Activated naive CD4-positive, alpha-beta T cell treated with anti-CD3 and anti-CD28 coated beads, Interleukin-2, amount 50 U/mL, for 72 hours (primary cell): Measurements from ENCODE around the gene HSPB6. TPM values are rescaled to one million over a fixed set of nuclear protein-coding genes. Genes with fewer than 3 reads are reported as not detected.
A peak's percentile ranks its signal among the peaks of the same experiment; 100 is the strongest.

Experiments
- ATAC-seq, 2 donors: fragments of 150-1000 bp; cut with Tn5 transposase; 2 replicates each; pipeline ENCODE4 v1.10.0; 2021; ENCODE audit warnings: mild to moderate bottlenecking in 2 of 2, moderate library complexity in 2 of 2
- DNase-seq, 2 donors: peaks; one replicate each; pipeline ENCODE4 v3.0.0; 2021 to 2022; ENCODE audit warnings: low spot score in 2 of 2
- H3K27ac Mint-ChIP-seq, 2 donors: one replicate each; pipeline ENCODE4 v1.8.0; 2022; ENCODE audit warnings: mild to moderate bottlenecking in 2 of 2, mixed read lengths in 2 of 2
- H3K36me3 Mint-ChIP-seq, 2 donors: one replicate each; pipeline ENCODE4 v1.8.0; 2022; ENCODE audit warnings: mixed read lengths in 2 of 2
- H3K9me3 Mint-ChIP-seq, 2 donors: one replicate each; pipeline ENCODE4 v1.8.0; 2022; ENCODE audit warnings: mixed read lengths in 2 of 2
- total RNA-seq, 2 donors: library from RNA; stranded (reverse); gene quantifications; one replicate each; pipeline ENCODE4 v1.2.3, GENCODE V29; 2022

The HSPB6 gene
- total RNA-seq, 2 donors from 2014 or later, result 0.32 to 0.99 TPM

GRCh38 chr19:35755550-35756376 is 1.1 kb downstream of the HSPB6 start:
- DNase-seq, result peak in 1 of 2 donors; percentile 60
- ATAC-seq, result peak in 1 of 2 donors; percentile 8
- H3K9me3 Mint-ChIP-seq, result no peaks in the 10 kb centered on the region
- H3K36me3 Mint-ChIP-seq, result peaks cover 5 to 8% of the 10 kb centered on the region in 2 donors
- peak overlapping the region in 1 of 2 donors; percentile 79 for H3K27ac Mint-ChIP-seq

GRCh38 chr19:35755131-35755549 is 1.7 kb downstream of the HSPB6 start:
- H3K27ac Mint-ChIP-seq, result no peak overlapping the region

GRCh38 chr19:35754370-35755130 is 2.3 kb downstream of the HSPB6 start:
- Mint-ChIP-seq H3K27ac (no peak overlapping the region), H3K36me3 (peaks cover 5 to 8% of the 10 kb centered on the region in 2 donors), H3K9me3 (no peaks in the 10 kb centered on the region)
- ATAC-seq (no peak), DNase-seq (no peak)

More at GRCh38 chr19:35755131-35755549, 1.7 kb downstream of the HSPB6 start:
- peaks cover 5 to 8% of the 10 kb centered on the region in 2 donors for H3K36me3 Mint-ChIP-seq
- no peak for DNase-seq
- H3K9me3 Mint-ChIP-seq, result no peaks in the 10 kb centered on the region
- ATAC-seq, result no peak

GRCh38 chr19:35753634-35754369 is 3.0 kb downstream of the HSPB6 start:
- ATAC-seq, result no peak
- no peak overlapping the region for H3K27ac Mint-ChIP-seq
- H3K36me3 Mint-ChIP-seq, result peaks cover 5 to 8% of the 10 kb centered on the region in 2 donors

GRCh38 chr19:35752746-35753350 is 4.0 kb downstream of the HSPB6 start:
- Mint-ChIP-seq H3K9me3 (no peaks in the 10 kb centered on the region), H3K27ac (peak overlapping the region in 1 of 2 donors; percentile 57), H3K36me3 (peaks cover 9 to 13% of the 10 kb centered on the region in 2 donors)
- ATAC-seq (no peak), DNase-seq (no peak)

More at GRCh38 chr19:35753634-35754369, 3.0 kb downstream of the HSPB6 start:
- no peaks in the 10 kb centered on the region for H3K9me3 Mint-ChIP-seq
- DNase-seq, result no peak

- peaks cover 10 to 13% of the 10 kb centered on the region in 2 donors for H3K36me3 Mint-ChIP-seq
- no peak for ATAC-seq
Observed at GRCh38 chr19:35751839-35752745, 4.7 kb downstream of the HSPB6 start.

GRCh38 chr19:35750167-35750566 is 6.7 kb downstream of the HSPB6 start:
- ATAC-seq (no peak), DNase-seq (no peak)
- peaks cover 15 to 16% of the 10 kb centered on the region in 2 donors for H3K36me3 Mint-ChIP-seq
- H3K27ac Mint-ChIP-seq, result peak overlapping the region; percentile 27 to 29
- no peaks in the 10 kb centered on the region for H3K9me3 Mint-ChIP-seq

More at GRCh38 chr19:35751839-35752745, 4.7 kb downstream of the HSPB6 start:
- Mint-ChIP-seq H3K27ac (no peak overlapping the region), H3K9me3 (no peaks in the 10 kb centered on the region)
- no peak for DNase-seq

GRCh38 chr19:35748106-35749020 is 8.5 kb downstream of the HSPB6 start, which contains the start of gene LIN37:
Gene LIN37 (plus strand): TSS chr19:35748576. CDS start chr19:35748725, 149 bp downstream.
- Mint-ChIP-seq H3K27ac (peak within 1 kb of the TSS; percentile 96), H3K36me3 (peaks cover 13 to 15% of the 10 kb centered on the region in 2 donors), H3K9me3 (no peaks in the 10 kb centered on the region)
- DNase-seq, result peak; percentile 98 to 99
- ATAC-seq, result peak; percentile 78 to 81

- peak overlapping the region; percentile 93 to 100 for H3K27ac Mint-ChIP-seq
- peaks cover 24 to 25% of the 10 kb centered on the region in 2 donors for H3K36me3 Mint-ChIP-seq
- no peaks in the 10 kb centered on the region for H3K9me3 Mint-ChIP-seq
- DNase-seq, result no peak
- no peak for ATAC-seq
Observed at GRCh38 chr19:35746531-35746930, 10.3 kb downstream of the HSPB6 start.

- H3K36me3 Mint-ChIP-seq, result peaks cover 25% of the 10 kb centered on the region in 2 donors
- ATAC-seq, result no peak
- H3K27ac Mint-ChIP-seq, result peak overlapping the region; percentile 93 to 100
- DNase-seq, result no peak
- H3K9me3 Mint-ChIP-seq, result no peaks in the 10 kb centered on the region
Observed at GRCh38 chr19:35746087-35746462, 10.8 kb downstream of the HSPB6 start.

GRCh38 chr19:35745328-35746086 is 11.3 kb downstream of the HSPB6 start, which contains the start of the genes PSENEN and U2AF1L4:
Gene PSENEN (plus strand): TSS chr19:35745651. CDS start chr19:35745931, 280 bp downstream.
Gene U2AF1L4 (minus strand): TSS chr19:35745418. CDS start chr19:35745391, 27 bp downstream.
- Mint-ChIP-seq H3K27ac (peak within 1 kb of the TSS; percentile 93 to 100), H3K9me3 (no peaks in the 10 kb centered on the region), H3K36me3 (peaks cover 25 to 31% of the 10 kb centered on the region in 2 donors)
- ATAC-seq (peak; percentile 53 to 60), DNase-seq (peak; percentile 92 to 98)

GRCh38 chr19:35744430-35745327 is 12.2 kb downstream of the HSPB6 start:
- no peaks in the 10 kb centered on the region for H3K9me3 Mint-ChIP-seq
- peak overlapping the region; percentile 93 to 100 for H3K27ac Mint-ChIP-seq
- H3K36me3 Mint-ChIP-seq, result peaks cover 25 to 31% of the 10 kb centered on the region in 2 donors
- DNase-seq (peak; percentile 89 to 94), ATAC-seq (peak; percentile 58 to 64)
